ENCODE measurements around the gene LSM11.
"Not testable (repeated sequence)": the region's sequence is repeated elsewhere in the genome, so short reads cannot be mapped to it uniquely, and the experiment has no call there.

Gene LSM11

DNA sequence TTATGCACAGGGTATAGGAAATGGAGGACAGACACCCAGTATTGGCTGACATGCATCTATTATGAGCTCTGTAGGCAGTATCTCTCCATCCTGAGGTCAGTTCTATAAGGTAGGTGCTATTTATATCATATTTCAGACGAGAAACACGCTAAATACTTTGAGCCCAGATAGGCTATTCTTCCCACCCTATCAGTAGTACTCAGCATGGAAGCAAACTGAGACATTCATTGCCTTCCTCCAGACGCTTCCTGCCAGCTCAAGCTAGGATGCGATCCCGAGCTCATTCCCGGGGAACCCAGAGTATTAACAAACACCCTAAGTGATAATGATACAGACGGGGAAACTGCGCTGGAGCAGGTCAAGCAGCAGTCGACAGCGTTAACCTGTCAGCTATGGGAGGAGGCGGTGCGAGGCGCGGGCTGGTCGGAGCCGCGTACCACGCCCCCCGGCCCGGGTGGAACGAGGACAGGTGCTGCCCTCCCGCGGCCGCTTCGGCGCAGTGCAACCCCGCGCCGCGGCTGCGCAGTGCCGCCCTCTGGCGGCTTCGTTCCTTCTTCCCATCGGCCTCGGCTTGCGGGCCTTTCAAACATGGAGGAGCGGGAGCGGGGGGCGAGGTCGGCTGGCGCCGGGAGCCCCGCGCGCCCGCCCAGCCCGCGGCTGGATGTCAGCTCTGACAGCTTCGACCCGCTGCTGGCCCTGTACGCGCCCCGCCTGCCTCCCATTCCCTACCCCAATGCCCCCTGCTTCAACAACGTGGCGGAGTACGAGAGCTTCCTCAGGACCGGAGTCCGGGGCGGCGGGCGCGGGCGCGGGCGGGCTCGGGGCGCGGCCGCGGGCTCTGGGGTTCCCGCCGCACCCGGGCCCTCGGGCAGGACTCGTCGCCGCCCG is at the start of gene LSM11:
Gene LSM11 (plus strand): TSS at position 550 of the 888 bp plus-strand sequence. CDS start 39 bp downstream, at position 589.
- peak; percentile 74 for DNase-seq
- H3K36me3 ChIP-seq (replicated peaks), result no peaks in the 10 kb centered on the region
- H3K27me3 ChIP-seq (replicated peaks), result no peaks in the 10 kb centered on the region
- H3K4me3 ChIP-seq (ENCODE audit: low read depth, low read length), result peak within 1 kb of the TSS; percentile 79
- H3K27ac ChIP-seq, result peak within 1 kb of the TSS; percentile 43
- TF ChIP-seq, protein P1, sequence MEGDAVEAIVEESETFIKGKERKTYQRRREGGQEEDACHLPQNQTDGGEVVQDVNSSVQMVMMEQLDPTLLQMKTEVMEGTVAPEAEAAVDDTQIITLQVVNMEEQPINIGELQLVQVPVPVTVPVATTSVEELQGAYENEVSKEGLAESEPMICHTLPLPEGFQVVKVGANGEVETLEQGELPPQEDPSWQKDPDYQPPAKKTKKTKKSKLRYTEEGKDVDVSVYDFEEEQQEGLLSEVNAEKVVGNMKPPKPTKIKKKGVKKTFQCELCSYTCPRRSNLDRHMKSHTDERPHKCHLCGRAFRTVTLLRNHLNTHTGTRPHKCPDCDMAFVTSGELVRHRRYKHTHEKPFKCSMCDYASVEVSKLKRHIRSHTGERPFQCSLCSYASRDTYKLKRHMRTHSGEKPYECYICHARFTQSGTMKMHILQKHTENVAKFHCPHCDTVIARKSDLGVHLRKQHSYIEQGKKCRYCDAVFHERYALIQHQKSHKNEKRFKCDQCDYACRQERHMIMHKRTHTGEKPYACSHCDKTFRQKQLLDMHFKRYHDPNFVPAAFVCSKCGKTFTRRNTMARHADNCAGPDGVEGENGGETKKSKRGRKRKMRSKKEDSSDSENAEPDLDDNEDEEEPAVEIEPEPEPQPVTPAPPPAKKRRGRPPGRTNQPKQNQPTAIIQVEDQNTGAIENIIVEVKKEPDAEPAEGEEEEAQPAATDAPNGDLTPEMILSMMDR (IDR thresholded peaks at IDR 0.05; ENCODE audit: low read depth, low read length, missing control alignments), result peak; percentile 76
- in situ Hi-C loops (cut with HindIII; ENCODE audit: low pct_ligation_motif_present, low sequenced_read_pairs), result no loop called here

- in situ Hi-C loops (cut with HindIII; ENCODE audit: low pct_ligation_motif_present, low sequenced_read_pairs); H3K27me3 ChIP-seq (replicated peaks); H3K4me3 ChIP-seq (ENCODE audit: low read depth, low read length); H3K27ac ChIP-seq; H3K36me3 ChIP-seq (replicated peaks); DNase-seq: not testable (repeated sequence)
Measured at GRCh38 chr5:157693816-157694215, 49.7 kb upstream of the LSM11 start.

DNA sequence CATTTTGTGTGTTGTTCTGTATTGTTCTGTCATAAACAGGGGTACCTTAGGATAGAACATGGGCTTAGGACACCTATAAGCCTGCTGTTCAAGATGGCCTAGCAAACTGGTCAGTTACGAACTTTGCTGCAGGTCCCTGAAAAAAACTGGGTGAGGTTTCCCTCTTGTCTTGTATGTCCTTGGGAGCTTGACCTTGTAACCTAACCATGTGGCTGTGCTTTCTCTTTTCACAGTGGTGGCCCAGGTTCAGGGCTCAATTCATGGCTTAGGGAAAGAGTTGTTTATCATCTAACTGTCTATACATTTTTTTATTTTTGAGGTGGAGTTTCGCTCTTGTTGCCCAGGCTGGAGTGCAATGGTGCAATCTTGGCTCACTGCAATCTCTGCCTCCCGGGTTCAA is 47.4 kb upstream of the LSM11 start:
- H3K27ac ChIP-seq; H3K27me3 ChIP-seq (replicated peaks); H3K36me3 ChIP-seq (replicated peaks); in situ Hi-C loops (cut with HindIII; ENCODE audit: low pct_ligation_motif_present, low sequenced_read_pairs); H3K4me3 ChIP-seq (ENCODE audit: low read depth, low read length); DNase-seq: not testable (repeated sequence)

DNA sequence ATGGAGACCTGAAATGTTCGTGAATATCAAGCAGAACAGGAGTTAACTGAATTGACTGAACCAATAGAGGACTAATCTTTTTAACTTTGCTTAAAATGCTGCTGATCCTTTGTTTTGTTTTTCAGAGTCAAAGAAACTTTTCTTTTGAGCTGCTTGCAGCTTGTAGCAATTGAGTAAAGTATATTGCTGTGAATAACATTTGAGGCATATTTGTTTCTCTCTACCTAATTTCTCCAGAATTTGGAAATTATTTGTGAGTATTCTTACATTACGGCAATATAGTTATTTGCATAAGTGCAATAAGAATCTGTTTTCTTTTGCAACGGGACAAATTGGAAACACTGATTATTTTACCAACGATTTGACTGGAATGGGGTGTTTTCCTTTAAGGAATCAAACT is 44.8 kb upstream of the LSM11 start:
- in situ Hi-C loops (cut with HindIII; ENCODE audit: low pct_ligation_motif_present, low sequenced_read_pairs); H3K36me3 ChIP-seq (replicated peaks); H3K4me3 ChIP-seq (ENCODE audit: low read depth, low read length); DNase-seq; H3K27me3 ChIP-seq (replicated peaks); H3K27ac ChIP-seq: not testable (repeated sequence)

GRCh38 chr5:157703736-157704135 is 39.8 kb upstream of the LSM11 start:
- TF ChIP-seq, protein P1 (IDR thresholded peaks at IDR 0.05; ENCODE audit: low read depth, low read length, missing control alignments), result no peak
- in situ Hi-C loops (cut with HindIII; ENCODE audit: low pct_ligation_motif_present, low sequenced_read_pairs), result no loop called here
- Histone ChIP-seq H3K27ac (no peak overlapping the region), H3K36me3 (replicated peaks) (no peaks in the 10 kb centered on the region), H3K4me3 (ENCODE audit: low read depth, low read length) (no peak overlapping the region), H3K27me3 (replicated peaks) (no peaks in the 10 kb centered on the region)
- no peak for DNase-seq

DNA sequence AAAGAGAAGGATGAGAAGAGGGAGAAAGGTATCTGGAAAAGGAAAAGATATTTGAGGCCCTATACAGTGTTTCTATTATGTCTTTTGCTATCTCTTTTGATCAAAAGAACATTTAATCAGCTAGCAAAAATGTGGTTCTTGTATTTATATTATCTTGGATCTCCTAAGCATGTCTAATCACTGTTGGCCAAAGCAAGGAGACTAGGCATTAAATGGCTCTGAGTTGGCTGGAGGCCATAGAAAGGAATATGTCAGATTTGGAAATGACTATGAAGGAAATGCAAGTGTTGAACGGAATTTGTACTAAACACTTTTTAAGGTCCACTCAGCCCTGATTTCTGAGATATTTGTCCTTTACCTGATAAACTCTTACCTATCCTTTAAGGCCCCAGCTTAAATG is 34.6 kb upstream of the LSM11 start:
- no peaks in the 10 kb centered on the region for H3K36me3 ChIP-seq (replicated peaks)
- no peak overlapping the region for H3K27ac ChIP-seq
- in situ Hi-C loops (cut with HindIII; ENCODE audit: low pct_ligation_motif_present, low sequenced_read_pairs), result no loop called here
- H3K27me3 ChIP-seq (replicated peaks), result no peaks in the 10 kb centered on the region
- H3K4me3 ChIP-seq (ENCODE audit: low read depth, low read length), result no peak overlapping the region
- no peak for DNase-seq
- TF ChIP-seq, protein P1 (IDR thresholded peaks at IDR 0.05; ENCODE audit: low read depth, low read length, missing control alignments), result no peak

DNA sequence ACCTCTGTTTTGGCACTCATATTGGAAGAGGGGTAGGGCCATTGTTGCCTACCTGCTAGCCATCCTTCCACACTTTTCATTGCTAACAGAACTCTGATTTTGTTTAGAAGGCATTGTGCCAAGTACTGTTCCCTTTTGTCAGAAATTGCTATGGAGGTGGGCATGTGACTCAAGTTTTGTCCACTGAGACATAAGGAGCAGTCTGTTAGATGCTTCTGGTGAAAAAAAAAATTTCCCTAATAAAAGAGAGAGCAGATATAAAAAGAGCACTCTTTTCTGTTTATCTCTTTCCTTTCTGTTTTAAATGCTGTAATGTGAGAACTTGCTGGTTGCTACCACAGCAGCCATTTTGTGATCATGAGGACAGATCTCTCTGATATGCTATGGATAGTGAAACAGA is 34.2 kb upstream of the LSM11 start:
- H3K27ac ChIP-seq, result no peak overlapping the region
- in situ Hi-C loops (cut with HindIII; ENCODE audit: low pct_ligation_motif_present, low sequenced_read_pairs), result no loop called here
- TF ChIP-seq, protein P1 (IDR thresholded peaks at IDR 0.05; ENCODE audit: low read depth, low read length, missing control alignments), result no peak

More for the DNA sequence above, 34.2 kb upstream of the LSM11 start:
- H3K4me3 ChIP-seq (ENCODE audit: low read depth, low read length), result no peak overlapping the region
- no peaks in the 10 kb centered on the region for H3K36me3 ChIP-seq (replicated peaks)
- no peaks in the 10 kb centered on the region for H3K27me3 ChIP-seq (replicated peaks)
- no peak for DNase-seq

Measured in brain microvascular endothelial cell (primary cell).